ENCODE data around the gene P2RY2. TPM values are rescaled to one million over a fixed set of nuclear protein-coding genes. Genes with fewer than 3 reads are reported as not detected.
"Not testable (repeated sequence)": the region's sequence is repeated elsewhere in the genome, so short reads cannot be mapped to it uniquely, and the experiment has no call there.

The P2RY2 gene
- total RNA-seq, 1 donor from 2014 or later = 0.96 TPM

- Mint-ChIP-seq H3K27ac (no peak overlapping the region), H3K27me3 (peaks cover 23% of the 10 kb centered on the region), H3K9me3 (ENCODE audit: low read depth) (peaks cover 3% of the 10 kb centered on the region), H3K4me1 (ENCODE audit: low read depth) (peaks cover 25% of the 10 kb centered on the region), H3K4me3 (ENCODE audit: low read depth) (no peak overlapping the region), H3K36me3 (ENCODE audit: insufficient read depth) (no peaks in the 10 kb centered on the region)
- TF ChIP-seq CTCF (IDR thresholded peaks at IDR 0.05; ENCODE audit: unreplicated experiment) = no peak
- DNase-seq (ENCODE audit: low spot score, unreplicated experiment) = no peak
These were observed 20.7 kb upstream of the P2RY2 start for GRCh38 chr11:73197348-73197747.

GRCh38 chr11:73197787-73198186 is 20.3 kb upstream of the P2RY2 start:
- not testable (repeated sequence) for H3K36me3 Mint-ChIP-seq (ENCODE audit: insufficient read depth); H3K9me3 Mint-ChIP-seq (ENCODE audit: low read depth); DNase-seq (ENCODE audit: low spot score, unreplicated experiment); H3K27ac Mint-ChIP-seq; H3K4me3 Mint-ChIP-seq (ENCODE audit: low read depth)
- Mint-ChIP-seq H3K27me3 (peaks cover 21% of the 10 kb centered on the region), H3K4me1 (ENCODE audit: low read depth) (peaks cover 26% of the 10 kb centered on the region)

- Mint-ChIP-seq H3K36me3 (ENCODE audit: insufficient read depth) (no peaks in the 10 kb centered on the region), H3K27me3 (peaks cover 13% of the 10 kb centered on the region), H3K4me1 (ENCODE audit: low read depth) (peaks cover 31% of the 10 kb centered on the region), H3K4me3 (ENCODE audit: low read depth) (no peak overlapping the region), H3K9me3 (ENCODE audit: low read depth) (peaks cover 3% of the 10 kb centered on the region), H3K27ac (peak overlapping the region; percentile 92)
- TF ChIP-seq CTCF (IDR thresholded peaks at IDR 0.05; ENCODE audit: unreplicated experiment) = no peak
- no peak for DNase-seq (ENCODE audit: low spot score, unreplicated experiment)
These were observed 19.4 kb upstream of the P2RY2 start for GRCh38 chr11:73198677-73199076.

- Mint-ChIP-seq H3K4me3 (ENCODE audit: low read depth) (no peak overlapping the region), H3K27me3 (peaks cover 9% of the 10 kb centered on the region), H3K9me3 (ENCODE audit: low read depth) (peaks cover 3% of the 10 kb centered on the region), H3K4me1 (ENCODE audit: low read depth) (peaks cover 31% of the 10 kb centered on the region), H3K36me3 (ENCODE audit: insufficient read depth) (no peaks in the 10 kb centered on the region), H3K27ac (no peak overlapping the region)
- DNase-seq (ENCODE audit: low spot score, unreplicated experiment) = no peak
- TF ChIP-seq CTCF (IDR thresholded peaks at IDR 0.05; ENCODE audit: unreplicated experiment) = no peak
These were observed 18.6 kb upstream of the P2RY2 start for GRCh38 chr11:73199446-73199845.

- Mint-ChIP-seq H3K27me3 (peaks cover 10% of the 10 kb centered on the region), H3K9me3 (ENCODE audit: low read depth) (peaks cover 3% of the 10 kb centered on the region), H3K4me1 (ENCODE audit: low read depth) (peaks cover 31% of the 10 kb centered on the region), H3K36me3 (ENCODE audit: insufficient read depth) (no peaks in the 10 kb centered on the region), H3K27ac (peak overlapping the region; percentile 69), H3K4me3 (ENCODE audit: low read depth) (no peak overlapping the region)
- no peak for DNase-seq (ENCODE audit: low spot score, unreplicated experiment)
- no peak for TF ChIP-seq CTCF (IDR thresholded peaks at IDR 0.05; ENCODE audit: unreplicated experiment)
These were observed 17.8 kb upstream of the P2RY2 start for GRCh38 chr11:73200256-73200655.

GRCh38 chr11:73201249-73201648 is 16.8 kb upstream of the P2RY2 start:
- H3K4me1 Mint-ChIP-seq (ENCODE audit: low read depth) = peaks cover 31% of the 10 kb centered on the region
- no peak for DNase-seq (ENCODE audit: low spot score, unreplicated experiment)
- H3K4me3 Mint-ChIP-seq (ENCODE audit: low read depth) = no peak overlapping the region
- peaks cover 3% of the 10 kb centered on the region for H3K9me3 Mint-ChIP-seq (ENCODE audit: low read depth)
- no peak for TF ChIP-seq CTCF (IDR thresholded peaks at IDR 0.05; ENCODE audit: unreplicated experiment)
- H3K27ac Mint-ChIP-seq = no peak overlapping the region
- peaks cover 10% of the 10 kb centered on the region for H3K27me3 Mint-ChIP-seq
- no peaks in the 10 kb centered on the region for H3K36me3 Mint-ChIP-seq (ENCODE audit: insufficient read depth)

All from progenitor cell of endocrine pancreas (in vitro differentiated cells).